ENCODE measurements around the gene SKAP2.

GRCh38 chr7:26662646-26663045, 201.7 kb downstream of the SKAP2 start:
- no peak for TF ChIP-seq CTCF (conservative IDR thresholded peaks at IDR 0.05; ENCODE audit: low read depth, low read length)
- TF ChIP-seq EZH2 (IDR thresholded peaks at IDR 0.05; ENCODE audit: borderline replicate concordance, low read depth, low read length, poor library complexity, severe bottlenecking), result no peak
